HepG2 (cell line): ENCODE results near the gene SH3GL1. TPM values are rescaled to one million over a fixed set of nuclear protein-coding genes. Genes with fewer than 3 reads are reported as not detected.

Source experiments
- ARID2 ChIP-seq: sonication (generic); formaldehyde crosslinking; IDR thresholded peaks from 2 replicates; pipeline ENCODE4 v1.8.1; 2022; ENCODE audit warnings: mild to moderate bottlenecking, missing genetic modification reagents, borderline replicate concordance
- CHD4 ChIP-seq: fragments of 200-600 bp; sonication (generic); IDR thresholded peaks from 2 replicates; pipeline ENCODE4 v1.7.0; 2017; ENCODE audit warnings: mild to moderate bottlenecking, low read length, borderline replicate concordance
- ELF4 ChIP-seq: sonication (generic); formaldehyde crosslinking; IDR thresholded peaks from 2 replicates; pipeline ENCODE4 v1.5.0; 2020; ENCODE audit warnings: missing genetic modification reagents, mild to moderate bottlenecking, moderate library complexity, borderline replicate concordance
- HDAC1 ChIP-seq: sonication (generic); formaldehyde crosslinking; IDR thresholded peaks from 2 replicates; pipeline ENCODE4 v1.5.1; 2020; ENCODE audit warnings: mild to moderate bottlenecking, missing genetic modification reagents
- KLF13 ChIP-seq: sonication (generic); formaldehyde crosslinking; IDR thresholded peaks from 2 replicates; pipeline ENCODE4 v1.4.0; 2020; ENCODE audit warnings: mild to moderate bottlenecking, missing genetic modification reagents
- KMT2B ChIP-seq: IDR thresholded peaks from 2 replicates; pipeline ENCODE4 v1.6.1; 2016; ENCODE audit warnings: missing genetic modification reagents, missing compliant biosample characterization
- PAWR ChIP-seq: sonication (generic); formaldehyde crosslinking; IDR thresholded peaks from 2 replicates; pipeline ENCODE4 v1.4.0; 2020; ENCODE audit warnings: missing genetic modification reagents, mild to moderate bottlenecking, borderline replicate concordance
- PHF20 ChIP-seq: sonication (generic); formaldehyde crosslinking; IDR thresholded peaks from 2 replicates; pipeline ENCODE4 v1.5.0; 2020; ENCODE audit warnings: mild to moderate bottlenecking, missing genetic modification reagents
- RBFOX2 ChIP-seq: fragments of 200-400 bp; formaldehyde crosslinking; IDR thresholded peaks from 2 replicates; pipeline ENCODE4 v1.6.1; 2017; ENCODE audit warnings: low read depth, mild to moderate bottlenecking, low read length
- RBM39 ChIP-seq: fragments of 200-400 bp; formaldehyde crosslinking; IDR thresholded peaks from one replicate; pipeline ENCODE4 v1.6.1; 2018; ENCODE audit warnings: antibody characterized with exemption, mild to moderate bottlenecking, low read depth, low read length; ENCODE audit not compliant: poor library complexity, severe bottlenecking
- SIN3A ChIP-seq: IDR thresholded peaks from 2 replicates; pipeline ENCODE4 v1.6.1; 2011; ENCODE audit warnings: low read depth, mild to moderate bottlenecking, control low read depth, low read length, borderline replicate concordance
- SMAD1 ChIP-seq: sonication (generic); formaldehyde crosslinking; IDR thresholded peaks from 2 replicates; pipeline ENCODE4 v1.4.0; 2020; ENCODE audit warnings: missing genetic modification reagents, low read depth, mild to moderate bottlenecking, borderline replicate concordance
- SNAI1 ChIP-seq: sonication (generic); formaldehyde crosslinking; IDR thresholded peaks from 2 replicates; pipeline ENCODE4 v1.5.0; 2020; ENCODE audit warnings: mild to moderate bottlenecking, missing genetic modification reagents, borderline replicate concordance
- SUZ12 ChIP-seq: fragments of 150-350 bp; IDR thresholded peaks from 2 replicates; pipeline ENCODE4 v1.6.1; 2014; ENCODE audit warnings: low read depth, low read length
- ZC3H13 ChIP-seq: sonication (generic); formaldehyde crosslinking; IDR thresholded peaks from 2 replicates; pipeline ENCODE4 v1.8.1; 2023; ENCODE audit warnings: mild to moderate bottlenecking, missing genetic modification reagents, moderate library complexity
- ZMYM2 ChIP-seq: sonication (generic); formaldehyde crosslinking; IDR thresholded peaks from 2 replicates; pipeline ENCODE4 v1.8.0; 2022; ENCODE audit warnings: mild to moderate bottlenecking, missing genetic modification reagents
- ZNF3 ChIP-seq: IDR thresholded peaks from 2 replicates; pipeline ENCODE4 v1.7.0; 2017; ENCODE audit warnings: inconsistent platforms
- ZNF383 ChIP-seq: sonication (generic); formaldehyde crosslinking; IDR thresholded peaks from 2 replicates; pipeline ENCODE4 v1.4.0; 2020; ENCODE audit warnings: missing genetic modification reagents, mild to moderate bottlenecking, borderline replicate concordance
- ZNF83 ChIP-seq: sonication (generic); formaldehyde crosslinking; IDR thresholded peaks from 2 replicates; pipeline ENCODE4 v1.4.0; 2020; ENCODE audit warnings: missing genetic modification reagents, mild to moderate bottlenecking, borderline replicate concordance
- ZSCAN21 ChIP-seq: sonication (generic); formaldehyde crosslinking; IDR thresholded peaks from 2 replicates; pipeline ENCODE4 v1.8.0; 2022; ENCODE audit warnings: mild to moderate bottlenecking, missing genetic modification reagents, moderate library complexity, borderline replicate concordance
- polyA plus RNA-seq, 8 experiments: library from polyadenylated mRNA; depleted of rRNA in 3 of 8; stranded (reverse) in 7 of 8; unstranded in 1 of 8; fragments of >200 nt; fragmentation: Illumina TruSeq in 4 of 8; extraction: Trizol in 4 of 8; gene quantifications; 2 replicates each; pipeline versions ENCODE4 v1.2.1 to v1.2.3, GENCODE V29; 2011 to 2016; ENCODE audit warnings: low read depth in 4 of 8, missing spikeins in 1 of 8, mixed read lengths in 1 of 8; ENCODE audit not compliant: insufficient read depth in 1 of 8
- total RNA-seq, 5 experiments: library from RNA; depleted of rRNA; stranded (reverse); fragments of >200 nt; fragmentation: Illumina TruSeq; extraction: Trizol; gene quantifications; 2 replicates each; pipeline ENCODE4 v1.2.3, GENCODE V29; 2016; ENCODE audit warnings: low read depth in 1 of 5
- TF ChIP-seq, protein P1 (sequence below): sonication (generic); formaldehyde crosslinking; IDR thresholded peaks from 2 replicates; pipeline ENCODE4 v1.8.0; 2022; ENCODE audit warnings: mild to moderate bottlenecking, missing genetic modification reagents, borderline replicate concordance
- TF ChIP-seq, protein P2 (sequence below): IDR thresholded peaks from 2 replicates; pipeline ENCODE4 v1.6.1; 2016; ENCODE audit warnings: low read depth, control low read depth
- TF ChIP-seq, protein P3 (sequence below): IDR thresholded peaks from 2 replicates; pipeline ENCODE4 v1.6.1; 2016; ENCODE audit warnings: missing biosample characterization, missing genetic modification reagents, low read depth
- TF ChIP-seq, protein P4 (sequence below): IDR thresholded peaks from 2 replicates; pipeline ENCODE4 v1.6.1; 2016
- TF ChIP-seq, protein P5 (sequence below): sonication (generic); formaldehyde crosslinking; IDR thresholded peaks from 2 replicates; pipeline ENCODE4 v1.4.0; 2020; ENCODE audit warnings: missing genetic modification reagents

The SH3GL1 gene
- total and polyA plus RNA-seq, 2 of the 13 experiments (the other 11 are each of a cell fraction or from before 2014, with no cell fraction given) = 33.0 to 45.1 TPM

DNA sequence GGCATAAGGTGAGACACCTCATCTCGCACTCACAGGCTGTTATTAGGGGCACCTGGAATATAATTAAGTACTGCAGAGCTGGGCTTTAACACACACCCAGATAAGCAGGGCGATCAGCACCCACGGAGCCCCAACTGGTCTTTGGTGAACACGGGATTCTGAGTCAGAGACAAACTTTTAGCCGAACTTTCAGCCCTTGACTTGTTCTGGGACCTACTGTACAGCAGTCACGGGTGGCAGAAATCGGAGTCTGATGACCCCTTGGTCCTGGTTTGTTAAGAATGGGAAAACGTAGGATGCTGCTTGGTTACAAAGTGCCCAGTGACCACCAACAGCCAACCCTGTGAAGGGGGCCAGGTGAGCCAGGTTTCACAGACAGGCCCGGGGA, 9.0 kb downstream of the SH3GL1 start (continued):
- 0 out of 2 replicates have a peak, but pooled peaks have one; percentile 6 for TF ChIP-seq ZSCAN21
- no peak for TF ChIP-seq KLF13 (CRISPR knock-in tag)
- TF ChIP-seq PAWR (CRISPR knock-in tag) = no peak
- 0 out of 2 replicates have a peak, but pooled peaks have one; percentile 19 for TF ChIP-seq ZNF383
- TF ChIP-seq ARID2 (CRISPR knock-in tag) = 0 out of 2 replicates have a peak, but pooled peaks have one; percentile 0
- no peak for TF ChIP-seq SMAD1 (CRISPR knock-in tag)
- TF ChIP-seq ZMYM2 (CRISPR knock-in tag) = no peak
- TF ChIP-seq ZC3H13 (CRISPR knock-in tag) = 0 out of 2 replicates have a peak, but pooled peaks have one; percentile 20
- TF ChIP-seq SUZ12 = no peak
- TF ChIP-seq, protein P1, sequence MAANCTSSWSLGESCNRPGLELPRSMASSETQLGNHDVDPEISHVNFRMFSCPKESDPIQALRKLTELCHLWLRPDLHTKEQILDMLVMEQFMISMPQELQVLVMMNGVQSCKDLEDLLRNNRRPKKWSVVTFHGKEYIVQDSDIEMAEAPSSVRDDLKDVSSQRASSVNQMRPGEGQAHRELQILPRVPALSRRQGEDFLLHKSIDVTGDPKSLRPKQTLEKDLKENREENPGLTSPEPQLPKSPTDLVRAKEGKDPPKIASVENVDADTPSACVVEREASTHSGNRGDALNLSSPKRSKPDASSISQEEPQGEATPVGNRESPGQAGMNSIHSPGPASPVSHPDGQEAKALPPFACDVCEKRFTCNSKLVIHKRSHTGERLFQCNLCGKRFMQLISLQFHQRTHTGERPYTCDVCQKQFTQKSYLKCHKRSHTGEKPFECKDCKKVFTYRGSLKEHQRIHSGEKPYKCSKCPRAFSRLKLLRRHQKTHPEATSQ (CRISPR knock-in tag) = no peak
- TF ChIP-seq RBFOX2 = no peak; the same call in 1 of the 2 replicates
- TF ChIP-seq ELF4 (CRISPR knock-in tag) = no peak
- TF ChIP-seq HDAC1 (CRISPR knock-in tag) = 0 out of 2 replicates have a peak, but pooled peaks have one; percentile 6
- TF ChIP-seq ZNF83 (CRISPR knock-in tag) = no peak
- TF ChIP-seq, protein P2, sequence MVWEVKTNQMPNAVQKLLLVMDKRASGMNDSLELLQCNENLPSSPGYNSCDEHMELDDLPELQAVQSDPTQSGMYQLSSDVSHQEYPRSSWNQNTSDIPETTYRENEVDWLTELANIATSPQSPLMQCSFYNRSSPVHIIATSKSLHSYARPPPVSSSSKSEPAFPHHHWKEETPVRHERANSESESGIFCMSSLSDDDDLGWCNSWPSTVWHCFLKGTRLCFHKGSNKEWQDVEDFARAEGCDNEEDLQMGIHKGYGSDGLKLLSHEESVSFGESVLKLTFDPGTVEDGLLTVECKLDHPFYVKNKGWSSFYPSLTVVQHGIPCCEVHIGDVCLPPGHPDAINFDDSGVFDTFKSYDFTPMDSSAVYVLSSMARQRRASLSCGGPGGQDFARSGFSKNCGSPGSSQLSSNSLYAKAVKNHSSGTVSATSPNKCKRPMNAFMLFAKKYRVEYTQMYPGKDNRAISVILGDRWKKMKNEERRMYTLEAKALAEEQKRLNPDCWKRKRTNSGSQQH = no peak
- TF ChIP-seq CHD4 = 0 out of 2 replicates have a peak, but pooled peaks have one; percentile 14
- no peak for TF ChIP-seq RBM39
- TF ChIP-seq PHF20 = peak; percentile 9; the same call in 1 of the 2 replicates
- TF ChIP-seq, protein P3, sequence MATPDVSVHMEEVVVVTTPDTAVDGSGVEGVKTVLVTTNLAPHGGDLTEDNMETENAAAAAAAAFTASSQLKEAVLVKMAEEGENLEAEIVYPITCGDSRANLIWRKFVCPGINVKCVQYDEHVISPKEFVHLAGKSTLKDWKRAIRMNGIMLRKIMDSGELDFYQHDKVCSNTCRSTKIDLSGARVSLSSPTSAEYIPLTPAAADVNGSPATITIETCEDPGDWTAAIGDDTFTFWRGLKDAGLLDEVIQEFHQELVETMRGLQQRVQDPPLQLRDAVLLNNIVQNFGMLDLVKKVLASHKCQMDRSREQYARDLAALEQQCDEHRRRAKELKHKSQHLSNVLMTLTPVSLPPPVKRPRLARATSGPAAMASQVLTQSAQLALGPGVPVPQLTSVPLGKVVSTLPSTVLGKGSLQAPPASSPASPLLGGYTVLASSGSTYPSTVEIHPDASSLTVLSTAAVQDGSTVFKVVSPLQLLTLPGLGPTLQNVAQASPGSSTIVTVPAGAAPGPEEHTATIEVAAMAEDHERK = no peak
- no peak for TF ChIP-seq KMT2B (CRISPR knock-in tag)
- 0 out of 2 replicates have a peak, but pooled peaks have one; percentile 4 for TF ChIP-seq SIN3A
- TF ChIP-seq, protein P4, sequence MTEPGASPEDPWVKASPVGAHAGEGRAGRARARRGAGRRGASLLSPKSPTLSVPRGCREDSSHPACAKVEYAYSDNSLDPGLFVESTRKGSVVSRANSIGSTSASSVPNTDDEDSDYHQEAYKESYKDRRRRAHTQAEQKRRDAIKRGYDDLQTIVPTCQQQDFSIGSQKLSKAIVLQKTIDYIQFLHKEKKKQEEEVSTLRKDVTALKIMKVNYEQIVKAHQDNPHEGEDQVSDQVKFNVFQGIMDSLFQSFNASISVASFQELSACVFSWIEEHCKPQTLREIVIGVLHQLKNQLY = no peak
- TF ChIP-seq ZNF3 = no peak
- TF ChIP-seq, protein P5, sequence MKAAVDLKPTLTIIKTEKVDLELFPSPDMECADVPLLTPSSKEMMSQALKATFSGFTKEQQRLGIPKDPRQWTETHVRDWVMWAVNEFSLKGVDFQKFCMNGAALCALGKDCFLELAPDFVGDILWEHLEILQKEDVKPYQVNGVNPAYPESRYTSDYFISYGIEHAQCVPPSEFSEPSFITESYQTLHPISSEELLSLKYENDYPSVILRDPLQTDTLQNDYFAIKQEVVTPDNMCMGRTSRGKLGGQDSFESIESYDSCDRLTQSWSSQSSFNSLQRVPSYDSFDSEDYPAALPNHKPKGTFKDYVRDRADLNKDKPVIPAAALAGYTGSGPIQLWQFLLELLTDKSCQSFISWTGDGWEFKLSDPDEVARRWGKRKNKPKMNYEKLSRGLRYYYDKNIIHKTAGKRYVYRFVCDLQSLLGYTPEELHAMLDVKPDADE (CRISPR knock-in tag) = no peak
- no peak for TF ChIP-seq SNAI1 (CRISPR knock-in tag)
